PC-3 (cell line): ENCODE data around the gene CNTN2. TPM values are rescaled to one million over a fixed set of nuclear protein-coding genes. Genes with fewer than 3 reads are reported as not detected.

Source experiments
- ATAC-seq: fragments of 200-7000 bp; cut with Tn5 transposase; 2 replicates; pipeline ENCODE4 v1.9.1; 2020; ENCODE audit warnings: mild to moderate bottlenecking, moderate library complexity
- BruUV-seq: library from RNA; stranded (reverse); fragments of 400-500 nt; replicated peaks from 2 replicates; lab custom pipeline; 2021; lab: Mats Ljungman, UMichigan
- CTCF ChIA-PET: fragments of 300-600 bp; sonication (Branson Sonifier 250); formaldehyde crosslinking; loops from one replicate; lab custom pipeline; 2022; ENCODE audit warnings: antibody characterized with exemption; lab: Charles Lee
- POLR2A ChIA-PET: fragments of 300-600 bp; sonication (Branson Sonifier 250); formaldehyde crosslinking; loops from one replicate; lab custom pipeline; 2022; ENCODE audit warnings: antibody characterized with exemption; ENCODE audit not compliant: unreplicated experiment; lab: Charles Lee
- DNase-seq: peaks from one replicate; pipeline ENCODE4 v3.0.0-alpha.2; 2015
- H2AFZ ChIP-seq: fragments of 300-600 bp; sonication (generic); 2 replicates; pipeline ENCODE4 v1.6.0; 2016; ENCODE audit warnings: antibody characterized with exemption, low read length
- H3F3A ChIP-seq: fragments of 300-600 bp; sonication (generic); one replicate; pipeline ENCODE4 v1.6.0; 2017; ENCODE audit warnings: antibody characterized with exemption, low read length, control low read depth, mild to moderate bottlenecking; ENCODE audit not compliant: unreplicated experiment
- H3K27ac ChIP-seq: fragments of 300-600 bp; sonication (generic); 2 replicates; pipeline ENCODE4 v1.5.1; 2016; ENCODE audit warnings: mild to moderate bottlenecking, low read length
- H3K27me3 ChIP-seq: fragments of 300-600 bp; sonication (generic); 2 replicates; pipeline ENCODE4 v1.6.1; 2016; ENCODE audit warnings: low read length, mixed read lengths
- H3K36me3 ChIP-seq: fragments of 300-600 bp; sonication (generic); 2 replicates; pipeline ENCODE4 v1.6.1; 2016; ENCODE audit warnings: low read depth, mixed run types, low read length, mixed read lengths
- H3K4me1 ChIP-seq: fragments of 300-600 bp; sonication (generic); 2 replicates; pipeline ENCODE4 v1.5.1; 2016; ENCODE audit warnings: low read length; ENCODE audit not compliant: insufficient read depth
- H3K4me2 ChIP-seq: fragments of 300-600 bp; sonication (generic); 2 replicates; pipeline ENCODE4 v1.6.0; 2016; ENCODE audit warnings: low read length
- H3K4me3 ChIP-seq: fragments of 300-600 bp; sonication (generic); 2 replicates; pipeline ENCODE4 v1.5.1; 2016; ENCODE audit warnings: mild to moderate bottlenecking, low read length, mixed read lengths
- H3K79me2 ChIP-seq: fragments of 300-600 bp; sonication (generic); 2 replicates; pipeline ENCODE4 v1.6.1; 2017; ENCODE audit warnings: low read length, mixed read lengths
- H3K9ac ChIP-seq: fragments of 300-600 bp; sonication (generic); 2 replicates; pipeline ENCODE4 v1.6.0; 2016; ENCODE audit warnings: mild to moderate bottlenecking, low read length
- H3K9me2 ChIP-seq: fragments of 300-600 bp; sonication (generic); replicated peaks from 2 replicates; pipeline ENCODE4 v1.6.1; 2016; ENCODE audit warnings: mixed run types, low read length, mixed read lengths
- H3K9me3 ChIP-seq: fragments of 300-600 bp; sonication (generic); 2 replicates; pipeline ENCODE4 v1.6.1; 2016; ENCODE audit warnings: low read length, mixed read lengths
- H4K20me1 ChIP-seq: fragments of 300-600 bp; sonication (generic); 2 replicates; pipeline ENCODE4 v1.6.1; 2016; ENCODE audit warnings: low read length, mixed read lengths
- CTCF ChIP-seq: fragments of 300-600 bp; sonication (generic); conservative IDR thresholded peaks from 2 replicates; pipeline ENCODE4 v1.5.1; 2017; ENCODE audit warnings: antibody characterized with exemption, low read depth, mild to moderate bottlenecking, low read length
- EZH2 ChIP-seq: fragments of 300-600 bp; sonication (generic); IDR thresholded peaks from one replicate; pipeline ENCODE4 v1.6.1; 2017; ENCODE audit warnings: antibody characterized with exemption, mild to moderate bottlenecking, low read length; ENCODE audit not compliant: unreplicated experiment
- EZH2phosphoT487 ChIP-seq: fragments of 300-600 bp; sonication (generic); IDR thresholded peaks from 2 replicates; pipeline ENCODE4 v1.6.1; 2018; ENCODE audit warnings: mild to moderate bottlenecking, antibody characterized with exemption, low read length, borderline replicate concordance
- intact Hi-C: fragments of 100-400 bp; cut with micrococcal nuclease; formaldehyde crosslinking; loops from 2 replicates; pipeline ENCODE4 v1.9.0; 2023
- total RNA-seq: library from RNA; depleted of rRNA; stranded (reverse); fragments of >200 nt; gene quantifications from 2 replicates; pipeline ENCODE4 v1.2.3, GENCODE V29; 2014

CNTN2 gene
- total RNA-seq, 1 experiment from 2014 or later: 0.07 TPM

DNA sequence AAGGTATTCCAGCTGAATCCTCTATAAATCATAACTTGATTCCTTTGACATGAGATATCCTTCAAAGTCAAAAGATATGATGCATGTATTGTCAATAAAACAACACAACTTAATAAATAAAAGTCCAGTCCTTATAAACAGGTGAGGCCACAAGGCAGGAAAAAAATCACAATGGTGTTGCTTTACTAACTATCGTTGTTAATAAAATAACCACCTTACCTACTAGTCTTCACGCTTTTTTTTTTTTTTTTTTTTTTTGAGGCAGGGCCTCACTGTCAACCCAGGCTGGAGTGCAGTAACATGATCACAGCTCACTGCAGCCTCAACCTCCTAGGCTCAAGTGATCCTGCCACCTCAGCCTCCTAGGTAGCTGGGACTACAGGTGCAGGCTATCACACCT, 41.3 kb downstream of the CNTN2 start, which contains the start of gene TMEM81:
TMEM81 (minus strand) TSS at position 101 of the 400 bp plus-strand sequence. CDS start 140 bp downstream, outside the sequence.
- Histone ChIP-seq H2AFZ (no peak within 1 kb of the TSS), H3K27ac (no peak within 1 kb of the TSS), H3K27me3 (no peaks in the 10 kb centered on the region), H3K9me3 (no peaks in the 10 kb centered on the region), H3K79me2 (no peaks in the 10 kb centered on the region), H3K9me2 (no peaks in the 10 kb centered on the region), H3K9ac (no peak within 1 kb of the TSS), H3K4me2 (no peak within 1 kb of the TSS), H4K20me1 (no peaks in the 10 kb centered on the region), H3K36me3 (peaks cover 52% of the 10 kb centered on the region), H3K4me3 (no peak within 1 kb of the TSS), H3F3A (no peaks in the 10 kb centered on the region), H3K4me1 (no peaks in the 10 kb centered on the region)
- DNase-seq (no peak), ATAC-seq (no peak)
- ChIA-PET POLR2A (no interaction called here), CTCF (interaction anchor here (0.6 kb wide), 1 partner anchor 1865 kb away, joined by 4 read pairs; no protein-coding TSS in a partner anchor)
- intact Hi-C loops: no loop called here
- TF ChIP-seq EZH2phosphoT487: no peak
- no peak for TF ChIP-seq CTCF
- no TSS peak for BruUV-seq

DNA sequence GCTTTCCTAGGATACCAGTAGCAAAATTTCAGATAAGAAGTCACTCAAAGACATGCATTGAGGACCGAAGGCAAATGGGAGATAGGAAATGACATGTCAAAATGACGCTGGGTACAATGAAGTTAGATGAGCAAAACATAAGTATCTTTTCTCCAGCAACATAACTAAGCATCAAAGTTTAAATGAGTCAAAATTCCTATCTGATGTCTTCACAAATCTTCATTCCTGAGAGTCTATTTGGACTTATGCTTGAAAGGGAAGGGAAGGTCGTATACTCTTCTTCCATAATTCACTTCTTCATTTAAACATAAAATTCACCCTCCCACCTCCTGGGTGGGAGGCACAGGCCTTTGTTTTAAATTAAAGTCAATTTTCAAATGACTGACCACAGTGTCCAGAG, 45.3 kb downstream of the CNTN2 start:
- H3K9me3 ChIP-seq: no peaks in the 10 kb centered on the region
- H3K36me3 ChIP-seq: peaks cover 75% of the 10 kb centered on the region
- no peaks in the 10 kb centered on the region for H3K9me2 ChIP-seq
- no peaks in the 10 kb centered on the region for H4K20me1 ChIP-seq
- TF ChIP-seq EZH2: no peak
- no peak for TF ChIP-seq CTCF
- no peak for TF ChIP-seq EZH2phosphoT487
- H3K9ac ChIP-seq: no peak overlapping the region
- no peaks in the 10 kb centered on the region for H3K79me2 ChIP-seq
- ATAC-seq: no peak
- no peaks in the 10 kb centered on the region for H3K4me1 ChIP-seq
- no peak overlapping the region for H3K4me3 ChIP-seq
- no peak overlapping the region for H3K4me2 ChIP-seq
- no peaks in the 10 kb centered on the region for H3F3A ChIP-seq
- POLR2A ChIA-PET: no interaction called here
- no peaks in the 10 kb centered on the region for H3K27me3 ChIP-seq
- no peak overlapping the region for H2AFZ ChIP-seq
- H3K27ac ChIP-seq: no peak overlapping the region
- no peak for DNase-seq
- CTCF ChIA-PET: no interaction called here
- intact Hi-C loops: no loop called here
- BruUV-seq: no TSS peak

GRCh38 chr1:205091043-205091740, 48.2 kb downstream of the CNTN2 start:
- H3K27ac ChIP-seq: no peak overlapping the region

More at GRCh38 chr1:205091043-205091740, 48.2 kb downstream of the CNTN2 start:
- no peaks in the 10 kb centered on the region for H3K9me3 ChIP-seq
- H3K27me3 ChIP-seq: no peaks in the 10 kb centered on the region
- no peak overlapping the region for H3K4me2 ChIP-seq
- no TSS peak for BruUV-seq
- no peaks in the 10 kb centered on the region for H3K4me1 ChIP-seq
- no peaks in the 10 kb centered on the region for H4K20me1 ChIP-seq
- peaks cover 68% of the 10 kb centered on the region for H3K36me3 ChIP-seq
- H3K4me3 ChIP-seq: no peak overlapping the region
- TF ChIP-seq CTCF (no peak), EZH2phosphoT487 (no peak), EZH2 (no peak)
- intact Hi-C loops: no loop called here
- H3K9ac ChIP-seq: no peak overlapping the region
- H3F3A ChIP-seq: no peaks in the 10 kb centered on the region
- POLR2A ChIA-PET: no interaction called here
- CTCF ChIA-PET: interaction anchor here (1.8 kb wide), 1 partner anchor 30 kb away, joined by 4 read pairs; no protein-coding TSS in a partner anchor
- H2AFZ ChIP-seq: no peak overlapping the region
- H3K9me2 ChIP-seq: no peaks in the 10 kb centered on the region
- DNase-seq (no peak), ATAC-seq (no peak; the same call in 1 of the 2 replicates)
- H3K79me2 ChIP-seq: no peaks in the 10 kb centered on the region
